Mesothelial cell of epicardium (in vitro differentiated cells): ENCODE measurements around the gene FBXO21. TPM values are rescaled to one million over a fixed set of nuclear protein-coding genes. Genes with fewer than 3 reads are reported as not detected.
"Not testable (repeated sequence)": the region's sequence is repeated elsewhere in the genome, so short reads cannot be mapped to it uniquely, and the experiment has no call there.

Experiments
- DNase-seq, 2 experiments: peaks; one replicate each; pipeline ENCODE4 v3.0.0; 2021; ENCODE audit warnings: low spot score in 2 of 2; ENCODE audit not compliant: unreplicated experiment in 2 of 2
- H3K27ac Mint-ChIP-seq: 2 replicates; pipeline ENCODE4 v1.8.0; 2021; ENCODE audit warnings: mixed read lengths
- H3K27me3 Mint-ChIP-seq: 2 replicates; pipeline ENCODE4 v1.8.0; 2021; ENCODE audit warnings: low read depth, mixed read lengths
- H3K36me3 Mint-ChIP-seq: 2 replicates; pipeline ENCODE4 v1.8.0; 2021; ENCODE audit warnings: mixed read lengths
- H3K4me1 Mint-ChIP-seq: 2 replicates; pipeline ENCODE4 v1.8.0; 2021; ENCODE audit warnings: mixed read lengths
- H3K4me3 Mint-ChIP-seq: 2 replicates; pipeline ENCODE4 v1.8.0; 2021; ENCODE audit warnings: mild to moderate bottlenecking, moderate library complexity, mixed read lengths
- H3K9me3 Mint-ChIP-seq: 2 replicates; pipeline ENCODE4 v1.8.0; 2021; ENCODE audit warnings: mixed read lengths
- CTCF ChIP-seq: fragments of 200-600 bp; sonication (generic); IDR thresholded peaks from one replicate; pipeline ENCODE4 v1.5.0; 2021; ENCODE audit warnings: antibody characterized with exemption; ENCODE audit not compliant: unreplicated experiment
- total RNA-seq: library from RNA; stranded (reverse); gene quantifications from 3 replicates; pipeline ENCODE4 v1.2.1, GENCODE V29; 2021

Gene FBXO21
- total RNA-seq, 1 donor from 2014 or later, result 57.5 TPM

DNA sequence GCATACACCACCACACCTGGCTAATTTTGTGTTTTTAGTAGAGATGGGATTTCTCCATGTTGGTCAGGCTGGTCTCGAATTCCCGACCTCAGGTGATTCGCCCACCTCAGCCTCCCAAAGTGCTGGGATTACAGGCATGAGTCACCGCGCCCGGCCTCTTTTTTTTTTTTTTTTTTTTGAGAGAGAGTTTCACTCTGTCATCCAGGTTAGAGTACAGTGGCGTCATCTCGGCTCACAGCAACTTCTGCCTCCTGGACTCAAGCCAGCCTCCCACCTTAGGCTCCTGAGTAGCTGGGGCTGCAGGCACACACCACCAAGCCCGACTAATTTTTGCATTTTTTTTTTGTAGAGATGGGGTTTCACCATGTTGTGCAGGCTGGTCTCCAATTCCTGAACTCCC, 4.8 kb upstream of the FBXO21 start:
- not testable (repeated sequence) for H3K27me3 Mint-ChIP-seq, H3K4me3 Mint-ChIP-seq, DNase-seq, H3K9me3 Mint-ChIP-seq, H3K4me1 Mint-ChIP-seq, H3K27ac Mint-ChIP-seq, H3K36me3 Mint-ChIP-seq

DNA sequence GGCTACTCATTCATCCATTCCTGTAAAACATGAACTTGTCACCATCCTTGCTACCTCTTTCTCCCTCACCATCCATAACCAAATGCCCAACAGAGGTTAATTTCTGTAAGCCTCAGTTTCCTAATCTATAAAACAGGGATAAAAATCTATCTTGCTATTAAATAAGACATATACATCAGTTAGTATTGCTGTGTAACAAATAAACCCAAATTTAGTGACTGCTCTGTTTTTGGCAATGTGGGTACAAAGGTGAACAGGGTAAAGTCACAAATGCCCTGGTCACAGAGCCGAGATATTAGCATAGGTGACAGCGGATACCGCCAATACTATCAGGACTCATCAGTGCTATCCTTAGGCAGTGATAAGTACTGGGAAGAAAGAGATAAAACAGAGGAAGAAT, 3.6 kb upstream of the FBXO21 start:
- H3K36me3 Mint-ChIP-seq, result no peaks in the 10 kb centered on the region
- TF ChIP-seq CTCF, result no peak
- no peak overlapping the region for H3K4me3 Mint-ChIP-seq
- no peak overlapping the region for H3K27ac Mint-ChIP-seq
- DNase-seq, result no peak
- no peaks in the 10 kb centered on the region for H3K9me3 Mint-ChIP-seq
- H3K4me1 Mint-ChIP-seq, result peaks cover 9% of the 10 kb centered on the region
- peaks cover 3% of the 10 kb centered on the region for H3K27me3 Mint-ChIP-seq

DNA sequence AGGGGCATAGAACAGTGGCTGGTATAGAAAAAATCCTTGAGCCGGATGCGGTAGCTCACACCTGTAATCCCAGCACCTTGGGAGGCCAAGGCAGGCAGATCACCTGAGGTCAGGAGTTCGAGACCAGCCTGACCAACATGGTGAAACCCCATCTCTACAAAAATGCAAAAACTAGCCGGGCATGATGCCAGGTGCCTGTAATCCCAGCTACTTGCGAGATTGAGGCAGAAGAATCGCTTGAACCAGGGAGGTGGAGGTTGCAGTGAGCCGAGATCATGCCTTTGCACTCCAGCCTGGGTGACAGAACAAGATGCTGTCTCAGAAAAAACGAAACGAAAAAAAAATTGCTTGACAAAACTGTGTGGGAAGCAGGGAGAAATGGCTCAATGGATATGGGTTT, 2.3 kb upstream of the FBXO21 start:
- H3K4me1 Mint-ChIP-seq, result peaks cover 18% of the 10 kb centered on the region
- not testable (repeated sequence) for H3K36me3 Mint-ChIP-seq, H3K27me3 Mint-ChIP-seq, H3K27ac Mint-ChIP-seq, H3K4me3 Mint-ChIP-seq, H3K9me3 Mint-ChIP-seq
- peak in 1 of 2 experiments; percentile 22 for DNase-seq

DNA sequence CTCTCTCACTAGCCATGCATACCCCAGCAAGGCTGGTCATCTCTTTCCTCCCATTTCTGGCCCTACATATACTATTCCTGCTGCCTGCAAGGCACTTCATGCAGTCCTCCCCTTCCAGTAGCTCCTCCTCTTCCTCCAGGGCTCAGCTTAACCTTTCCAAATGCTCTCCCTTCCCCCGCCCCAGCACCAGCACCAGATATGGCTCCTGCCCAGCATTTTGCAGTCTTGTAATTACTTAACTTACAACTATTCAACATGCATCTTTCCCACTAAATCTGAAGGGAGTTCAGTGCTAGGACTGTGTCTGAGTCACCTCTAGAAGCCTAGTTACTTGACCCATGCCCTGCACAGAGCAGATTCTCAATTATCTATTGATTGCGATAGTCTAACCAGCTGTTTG, 1.8 kb upstream of the FBXO21 start:
- peaks cover 4% of the 10 kb centered on the region for H3K36me3 Mint-ChIP-seq
- TF ChIP-seq CTCF, result no peak
- peaks cover 3% of the 10 kb centered on the region for H3K27me3 Mint-ChIP-seq
- H3K4me3 Mint-ChIP-seq, result peak overlapping the region; percentile 5
- H3K4me1 Mint-ChIP-seq, result peaks cover 22% of the 10 kb centered on the region
- DNase-seq, result peak in 1 of 2 experiments; percentile 34
- no peaks in the 10 kb centered on the region for H3K9me3 Mint-ChIP-seq
- no peak overlapping the region for H3K27ac Mint-ChIP-seq

GRCh38 chr12:117189725-117190209, 503 bp downstream of the FBXO21 start:
- H3K36me3 Mint-ChIP-seq, result peaks cover 15% of the 10 kb centered on the region
- peak in 1 of 2 experiments; percentile 43 for DNase-seq
- H3K9me3 Mint-ChIP-seq, result no peaks in the 10 kb centered on the region
- H3K27me3 Mint-ChIP-seq, result no peaks in the 10 kb centered on the region
- H3K27ac Mint-ChIP-seq, result peak overlapping the region; percentile 84
- no peak for TF ChIP-seq CTCF
- peak overlapping the region; percentile 93 for H3K4me3 Mint-ChIP-seq
- peaks cover 22% of the 10 kb centered on the region for H3K4me1 Mint-ChIP-seq

- TF ChIP-seq CTCF, result no peak
- H3K27ac Mint-ChIP-seq, result peak overlapping the region; percentile 84
- H3K4me3 Mint-ChIP-seq, result peak overlapping the region; percentile 93
- H3K27me3 Mint-ChIP-seq, result no peaks in the 10 kb centered on the region
- peak in 1 of 2 experiments; percentile 41 for DNase-seq
- H3K36me3 Mint-ChIP-seq, result peaks cover 18% of the 10 kb centered on the region
- peaks cover 22% of the 10 kb centered on the region for H3K4me1 Mint-ChIP-seq
- no peaks in the 10 kb centered on the region for H3K9me3 Mint-ChIP-seq
These were observed 1.1 kb downstream of the FBXO21 start for GRCh38 chr12:117188961-117189724.
